NCI-H128 (cell line): ENCODE results near the gene HS3ST5.
"Not testable (repeated sequence)": the region's sequence is repeated elsewhere in the genome, so short reads cannot be mapped to it uniquely, and the experiment has no call there.

ENCODE experiments used
- DNase-seq: peaks from one replicate; lab custom pipeline; 2025; ENCODE audit not compliant: unreplicated experiment; lab: John Stamatoyannopoulos, UW

The HS3ST5 gene

GRCh38 chr6:114339706-114340105 lies 3.1 kb downstream of the HS3ST5 start:
- DNase-seq = no peak

GRCh38 chr6:114334237-114334636 lies 8.6 kb downstream of the HS3ST5 start:
- no peak for DNase-seq

DNA sequence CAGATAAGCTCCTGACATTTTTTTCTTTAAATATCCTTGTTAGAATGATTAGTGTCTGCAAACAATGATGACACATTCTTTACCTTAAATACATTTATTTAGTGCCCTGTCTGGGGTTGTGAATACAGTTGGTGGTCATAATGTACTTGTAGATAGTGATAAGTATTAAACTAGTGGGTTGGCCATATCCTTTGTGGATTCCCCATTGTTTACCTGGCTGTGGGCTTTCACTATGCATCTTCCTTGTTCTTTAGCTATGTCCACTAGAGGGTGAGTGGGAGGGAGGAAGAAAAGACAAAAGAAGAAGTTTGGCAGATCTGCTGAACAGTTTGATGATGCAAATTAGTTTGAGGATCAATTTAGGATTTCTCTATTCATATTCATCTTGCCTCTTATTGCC lies 15.7 kb downstream of the HS3ST5 start:
- no peak for DNase-seq

DNA sequence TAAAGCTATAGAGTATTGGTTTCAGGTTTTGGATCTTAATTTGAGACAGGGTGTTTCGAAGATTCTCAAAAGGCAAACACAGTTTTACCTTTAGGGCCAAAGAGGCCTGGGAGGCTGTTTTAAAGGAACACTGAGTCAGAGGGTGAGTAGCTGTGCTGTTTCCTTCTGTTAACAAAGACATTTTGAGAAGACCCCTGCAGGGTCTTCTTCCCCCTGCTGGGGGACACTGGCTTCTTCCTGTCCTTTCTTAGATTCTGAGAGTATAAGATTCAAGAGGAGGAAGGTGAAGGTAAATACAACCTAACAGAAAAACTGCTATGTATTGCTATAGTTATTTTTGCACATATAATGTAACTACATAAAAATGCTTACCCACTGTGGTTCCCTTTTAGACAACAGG lies 19.0 kb downstream of the HS3ST5 start:
- DNase-seq = no peak

DNA sequence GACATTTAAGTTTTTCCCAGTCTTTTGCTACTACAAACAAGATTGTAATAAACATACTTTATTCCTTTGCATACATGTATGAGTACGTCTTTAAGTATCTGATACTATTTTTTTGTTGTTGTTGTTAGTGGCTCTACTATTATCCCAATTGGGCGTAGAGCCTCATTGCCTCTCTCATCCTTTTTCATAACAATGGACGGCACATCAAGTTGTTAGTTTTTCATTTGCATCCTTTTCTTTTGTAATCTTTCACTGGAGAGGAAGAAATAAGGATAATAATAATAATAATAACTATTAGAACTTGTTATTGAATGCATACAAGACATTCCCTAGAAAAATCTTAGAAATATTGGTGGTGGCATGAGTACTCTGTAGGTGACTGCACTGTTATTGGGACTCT lies 23.1 kb downstream of the HS3ST5 start:
- DNase-seq = no peak

DNA sequence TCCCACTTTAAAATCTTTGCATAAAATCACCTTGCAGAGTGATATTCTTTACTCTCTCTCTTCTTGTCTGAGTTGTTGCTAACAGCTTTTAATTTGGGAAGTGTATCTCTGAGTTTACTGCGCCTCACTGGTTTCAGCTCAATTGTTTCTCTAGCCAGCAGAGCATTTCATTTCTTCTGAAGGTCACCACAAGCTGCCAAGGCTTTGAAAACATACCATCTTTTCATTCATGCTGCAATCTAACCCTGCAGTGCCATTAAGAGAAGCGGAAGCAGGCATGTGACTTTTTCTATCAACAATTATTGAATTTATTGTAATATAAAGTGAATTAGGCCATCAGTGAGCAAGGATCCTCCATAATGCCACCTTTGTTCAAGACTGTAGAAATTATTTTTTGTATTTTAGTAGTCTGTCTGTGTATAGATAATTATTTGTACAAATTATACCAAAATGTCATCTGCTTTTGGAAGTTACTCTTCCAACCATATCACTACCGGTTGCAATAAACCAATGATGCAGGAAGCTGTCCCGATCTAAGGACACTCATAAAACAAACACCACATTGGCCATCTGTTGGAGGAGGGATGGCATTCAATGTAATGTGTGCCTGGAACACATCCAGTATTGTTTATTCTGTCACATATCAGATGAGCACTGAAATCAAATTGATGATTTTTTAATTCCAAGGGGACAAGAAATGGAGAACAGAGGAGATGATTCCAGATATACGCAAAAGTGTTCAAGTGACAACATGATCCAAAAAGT lies 26.8 kb downstream of the HS3ST5 start:
- no peak for DNase-seq

GRCh38 chr6:114313816-114314215 lies 29.0 kb downstream of the HS3ST5 start:
- DNase-seq = not testable (repeated sequence)

GRCh38 chr6:114312931-114313330 lies 29.9 kb downstream of the HS3ST5 start:
- no peak for DNase-seq

- no peak for DNase-seq
Measured at GRCh38 chr6:114310053-114310452, 32.8 kb downstream of the HS3ST5 start.

GRCh38 chr6:114304304-114304887 lies 38.4 kb downstream of the HS3ST5 start:
- DNase-seq = no peak

DNA sequence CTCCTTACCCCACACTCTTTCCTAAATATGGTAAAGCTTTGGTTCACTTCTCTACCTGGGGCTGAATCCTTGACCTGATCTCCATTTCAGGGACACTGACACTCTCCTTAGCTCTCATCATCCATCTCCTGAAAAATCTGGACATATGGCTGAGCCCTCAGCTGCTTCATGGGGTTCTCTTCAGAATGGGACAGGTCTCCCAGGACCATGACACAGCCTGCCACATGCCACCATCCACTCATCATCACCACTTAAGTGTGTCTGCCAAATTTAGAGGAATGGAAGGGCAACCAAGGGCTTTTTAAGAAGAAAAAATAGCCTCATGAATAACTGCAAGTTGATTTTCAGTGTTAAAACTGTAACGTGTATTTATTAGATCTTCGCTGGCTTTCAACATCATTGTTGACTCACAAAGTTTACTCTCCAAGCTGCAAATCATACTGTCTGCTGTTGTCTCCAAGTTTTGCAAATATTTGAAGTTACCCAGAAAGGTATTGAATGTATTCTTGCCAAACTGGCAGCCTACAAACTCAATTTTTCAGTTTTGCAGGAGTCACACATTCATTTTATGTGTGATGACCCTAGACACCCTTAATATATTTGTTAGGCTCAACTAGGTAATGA lies 41.1 kb downstream of the HS3ST5 start:
- no peak for DNase-seq

DNA sequence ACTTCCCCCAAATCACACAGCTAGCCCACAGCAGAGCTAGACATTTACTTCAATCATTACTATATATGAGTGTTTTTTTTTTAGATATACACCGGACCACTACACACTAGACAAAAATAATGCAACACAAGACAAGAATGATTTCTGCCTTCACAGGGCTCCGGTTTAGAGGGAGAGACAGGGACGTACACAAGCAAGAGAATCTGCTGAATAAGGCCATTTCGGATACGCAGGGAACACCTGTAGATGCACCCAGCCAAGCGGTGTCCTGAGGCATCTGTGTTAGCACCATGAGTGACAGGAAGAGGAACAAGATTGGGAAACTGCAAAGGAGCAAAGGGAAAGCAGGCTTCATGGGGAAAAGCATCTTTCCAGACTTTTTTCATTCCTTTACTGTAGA lies 45.7 kb downstream of the HS3ST5 start:
- no peak for DNase-seq

- no peak for DNase-seq
Measured at GRCh38 chr6:114292431-114292830, 50.4 kb downstream of the HS3ST5 start.

DNA sequence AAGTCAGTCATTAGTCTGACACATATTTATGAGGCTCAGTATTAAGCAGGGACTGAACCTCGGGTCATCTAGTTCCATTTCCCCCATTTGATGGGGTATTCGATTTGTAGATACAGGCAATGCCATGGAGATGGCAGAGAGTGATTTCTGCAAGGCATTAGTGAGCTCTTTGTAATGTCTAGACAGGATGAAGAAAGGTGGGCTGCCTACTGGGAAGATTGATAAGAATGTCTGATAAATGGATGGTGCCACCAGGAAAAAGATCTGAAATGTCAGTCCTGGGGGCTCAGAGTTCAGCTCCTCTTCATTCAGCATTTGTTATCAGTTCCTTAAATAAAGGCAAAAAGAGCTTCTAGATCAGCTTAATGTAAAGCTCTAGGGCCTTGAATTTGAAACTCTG lies 51.4 kb downstream of the HS3ST5 start:
- no peak for DNase-seq

- DNase-seq = no peak
Measured at GRCh38 chr6:114290864-114291263, 52.0 kb downstream of the HS3ST5 start.

GRCh38 chr6:114288701-114289495 lies 53.9 kb downstream of the HS3ST5 start:
- DNase-seq = no peak

GRCh38 chr6:114287461-114287860 lies 55.4 kb downstream of the HS3ST5 start:
- DNase-seq = no peak

DNA sequence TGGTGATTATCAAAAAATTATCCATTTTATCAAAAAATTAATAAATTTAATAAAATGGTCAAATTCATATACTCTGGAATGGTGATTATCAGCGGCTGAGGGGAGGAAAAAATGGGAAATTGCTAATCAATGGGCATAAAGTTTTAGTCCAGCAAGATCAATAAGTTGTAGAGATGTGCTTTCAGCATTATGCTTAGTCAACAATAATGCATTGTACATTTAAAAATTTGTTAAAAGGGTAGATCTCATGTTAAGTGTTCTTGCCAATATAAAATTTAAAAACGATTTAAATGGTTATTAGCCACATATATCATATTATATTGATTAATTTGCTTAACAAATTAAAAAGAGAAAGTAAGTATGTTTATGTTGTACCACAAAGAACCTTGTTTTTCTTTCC lies 56.6 kb downstream of the HS3ST5 start:
- no peak for DNase-seq

- DNase-seq = no peak
Measured at GRCh38 chr6:114284281-114284680, 58.5 kb downstream of the HS3ST5 start.

- no peak for DNase-seq
Measured at GRCh38 chr6:114282292-114282691, 60.5 kb downstream of the HS3ST5 start.

- DNase-seq = no peak
Measured at GRCh38 chr6:114281496-114281895, 61.3 kb downstream of the HS3ST5 start.
